NT2/D1 (cell line): Measurements from ENCODE around the gene DDI2.
A peak's percentile ranks its signal among the peaks of the same experiment; 100 is the strongest.

ENCODE experiments used
- DNase-seq: peaks from one replicate; pipeline ENCODE4 v3.0.0-alpha.2; 2011; ENCODE audit warnings: low read depth, low spot score
- H3K27me3 ChIP-seq: 2 replicates; pipeline ENCODE4 v1.6.0; 2011; ENCODE audit warnings: mild to moderate bottlenecking; ENCODE audit not compliant: insufficient read length, insufficient read depth
- H3K36me3 ChIP-seq: 2 replicates; pipeline ENCODE4 v1.6.1; 2011; ENCODE audit warnings: mild to moderate bottlenecking, low read length, mixed read lengths; ENCODE audit not compliant: insufficient read depth, insufficient read length
- H3K4me1 ChIP-seq: 2 replicates; pipeline ENCODE4 v1.5.1; 2011; ENCODE audit not compliant: insufficient read depth, insufficient read length
- H3K4me3 ChIP-seq: 2 replicates; pipeline ENCODE4 v1.5.1; 2011; ENCODE audit warnings: low read depth; ENCODE audit not compliant: insufficient read length
- H3K9ac ChIP-seq: 2 replicates; pipeline ENCODE4 v1.6.0; 2011; ENCODE audit warnings: low read depth; ENCODE audit not compliant: insufficient read length
- H3K9me3 ChIP-seq: 2 replicates; pipeline ENCODE4 v1.5.1; 2011; ENCODE audit warnings: mild to moderate bottlenecking, low read length; ENCODE audit not compliant: insufficient read depth
- SUZ12 ChIP-seq: IDR thresholded peaks from 2 replicates; pipeline ENCODE4 v1.6.1; 2011; ENCODE audit not compliant: insufficient read length, insufficient read depth; ENCODE audit errors: extremely low read depth
- YY1 ChIP-seq: IDR thresholded peaks from 2 replicates; pipeline ENCODE4 v1.6.1; 2011; ENCODE audit not compliant: insufficient read length, insufficient read depth
- ZNF274 ChIP-seq: IDR thresholded peaks from 2 replicates; pipeline ENCODE4 v1.6.1; 2011; ENCODE audit warnings: mild to moderate bottlenecking, low read depth, low read length

Gene DDI2

DNA sequence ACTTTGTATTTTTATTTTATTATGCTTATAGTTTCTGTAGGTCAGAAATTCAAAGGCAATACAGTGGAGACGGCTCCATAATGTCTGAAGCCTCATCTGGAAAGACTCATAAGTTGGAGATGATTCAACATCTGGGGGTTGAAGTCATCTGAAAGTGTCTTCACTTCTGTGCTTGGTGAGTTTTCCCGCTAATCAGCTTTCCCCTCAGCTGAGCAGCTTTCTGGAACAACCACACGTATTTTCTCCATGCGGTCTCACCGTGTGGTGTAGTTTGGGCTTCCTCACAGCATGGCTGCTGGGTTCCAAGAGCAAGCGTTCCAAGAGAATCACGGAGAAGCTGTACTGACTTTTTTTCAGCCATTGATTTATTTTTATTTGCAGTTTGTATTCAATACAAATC is 7.6 kb upstream of the DDI2 start:
- H3K9me3 ChIP-seq = no peaks in the 10 kb centered on the region
- H3K27me3 ChIP-seq = no peaks in the 10 kb centered on the region
- no peaks in the 10 kb centered on the region for H3K4me1 ChIP-seq
- no peak overlapping the region for H3K4me3 ChIP-seq
- TF ChIP-seq SUZ12 (no peak), YY1 (no peak), ZNF274 (no peak)
- H3K9ac ChIP-seq = no peak overlapping the region
- DNase-seq = no peak
- no peaks in the 10 kb centered on the region for H3K36me3 ChIP-seq

DNA sequence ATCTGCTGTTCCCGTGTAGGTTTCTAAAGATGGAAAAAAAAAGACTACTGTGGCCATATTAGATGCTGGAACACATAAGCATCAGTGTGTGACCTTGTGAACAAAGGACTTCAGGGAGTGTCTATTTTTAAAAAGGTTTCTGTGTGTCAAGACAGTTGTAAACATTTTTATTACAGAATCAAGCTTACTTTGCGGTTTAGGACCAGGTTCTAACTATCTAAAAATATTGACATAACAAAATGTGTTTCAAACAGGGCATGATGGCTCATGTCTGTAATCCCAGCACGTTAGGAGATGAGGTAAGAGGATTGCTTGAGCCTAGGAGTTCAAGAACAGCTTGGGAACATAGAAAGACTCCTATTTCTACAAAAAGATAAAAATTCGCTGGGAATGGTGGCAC is 7.1 kb upstream of the DDI2 start:
- Histone ChIP-seq H3K9ac (no peak overlapping the region), H3K36me3 (no peaks in the 10 kb centered on the region), H3K27me3 (no peaks in the 10 kb centered on the region), H3K4me1 (no peaks in the 10 kb centered on the region), H3K9me3 (no peaks in the 10 kb centered on the region), H3K4me3 (no peak overlapping the region)
- no peak for TF ChIP-seq YY1
- DNase-seq = no peak

DNA sequence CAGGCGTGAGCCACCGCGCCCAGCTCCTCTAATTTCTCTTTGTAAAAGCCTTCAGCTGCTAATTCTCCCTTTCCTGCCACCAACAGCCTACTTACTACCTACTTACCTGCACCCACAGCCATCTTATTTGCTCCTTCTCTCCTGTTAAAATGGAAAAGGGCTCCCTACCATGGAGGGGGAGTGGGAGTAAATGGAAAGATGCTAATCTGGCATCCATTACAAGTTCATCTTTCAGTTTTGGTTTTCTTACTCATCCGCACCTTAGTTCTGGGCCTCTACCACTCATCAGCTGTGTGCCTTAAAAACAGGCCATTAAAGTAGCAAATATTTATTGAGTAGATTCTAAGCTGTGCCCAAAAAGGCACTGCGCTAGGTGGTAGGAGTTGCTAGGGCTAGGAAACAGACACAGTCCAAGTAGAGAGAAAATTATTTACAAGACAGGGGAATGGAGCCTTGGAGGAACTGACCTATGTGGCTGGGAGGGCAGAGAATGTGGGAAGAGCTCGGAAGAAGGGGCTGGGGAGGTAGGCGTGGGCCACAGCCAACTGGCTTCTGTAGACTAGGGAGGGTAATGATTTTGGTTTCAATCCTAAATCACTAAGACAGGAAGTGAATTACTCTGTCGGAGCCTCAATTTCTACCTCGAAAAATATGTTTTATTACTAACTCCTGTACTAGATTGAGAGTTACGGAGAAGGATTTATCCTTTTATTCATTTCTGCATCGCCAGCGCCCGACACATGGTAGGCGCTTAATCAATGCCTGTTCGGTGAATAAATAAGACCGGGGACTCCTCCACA is 685 bp upstream of the DDI2 start:
- peak overlapping the region; percentile 64 for H3K9ac ChIP-seq
- TF ChIP-seq YY1 (no peak), SUZ12 (no peak), ZNF274 (no peak)
- H3K27me3 ChIP-seq = no peaks in the 10 kb centered on the region
- no peaks in the 10 kb centered on the region for H3K36me3 ChIP-seq
- no peaks in the 10 kb centered on the region for H3K9me3 ChIP-seq
- peak overlapping the region; percentile 30 for H3K4me3 ChIP-seq
- H3K4me1 ChIP-seq = no peaks in the 10 kb centered on the region
- no peak for DNase-seq

DNA sequence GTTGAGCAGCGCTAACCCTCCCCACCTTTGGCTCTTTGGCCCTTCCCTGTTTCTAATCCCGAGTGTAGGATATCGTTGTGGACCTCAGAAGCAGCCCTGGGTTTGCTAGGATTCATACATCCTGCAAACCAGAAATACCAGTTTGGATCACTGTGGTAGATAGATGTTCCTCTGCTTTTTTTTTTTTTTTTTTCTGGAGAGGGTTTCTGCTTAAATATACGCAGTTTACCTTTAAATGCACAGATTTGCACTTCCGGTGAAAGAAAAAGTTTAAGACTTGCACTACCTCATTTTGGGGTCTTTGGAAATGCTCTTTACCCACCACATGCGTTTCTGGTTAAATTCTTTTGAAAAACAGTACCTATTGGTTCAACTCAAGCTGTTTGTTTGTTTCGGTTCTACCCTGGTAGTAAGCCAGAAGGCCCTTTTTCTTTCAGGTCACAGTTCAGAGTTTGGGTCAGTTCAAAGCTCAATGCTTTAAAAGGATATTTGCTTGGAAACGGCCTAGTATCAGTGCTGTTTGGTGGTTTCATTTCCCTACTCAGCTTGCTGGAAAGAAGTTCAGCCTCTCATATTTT is 908 bp downstream of the DDI2 start:
- TF ChIP-seq SUZ12 (no peak), ZNF274 (no peak), YY1 (no peak)
- no peaks in the 10 kb centered on the region for H3K36me3 ChIP-seq
- H3K27me3 ChIP-seq = no peaks in the 10 kb centered on the region
- no peak for DNase-seq
- H3K9me3 ChIP-seq = no peaks in the 10 kb centered on the region
- peak overlapping the region; percentile 99 for H3K9ac ChIP-seq
- H3K4me3 ChIP-seq = peak overlapping the region; percentile 98
- no peaks in the 10 kb centered on the region for H3K4me1 ChIP-seq

DNA sequence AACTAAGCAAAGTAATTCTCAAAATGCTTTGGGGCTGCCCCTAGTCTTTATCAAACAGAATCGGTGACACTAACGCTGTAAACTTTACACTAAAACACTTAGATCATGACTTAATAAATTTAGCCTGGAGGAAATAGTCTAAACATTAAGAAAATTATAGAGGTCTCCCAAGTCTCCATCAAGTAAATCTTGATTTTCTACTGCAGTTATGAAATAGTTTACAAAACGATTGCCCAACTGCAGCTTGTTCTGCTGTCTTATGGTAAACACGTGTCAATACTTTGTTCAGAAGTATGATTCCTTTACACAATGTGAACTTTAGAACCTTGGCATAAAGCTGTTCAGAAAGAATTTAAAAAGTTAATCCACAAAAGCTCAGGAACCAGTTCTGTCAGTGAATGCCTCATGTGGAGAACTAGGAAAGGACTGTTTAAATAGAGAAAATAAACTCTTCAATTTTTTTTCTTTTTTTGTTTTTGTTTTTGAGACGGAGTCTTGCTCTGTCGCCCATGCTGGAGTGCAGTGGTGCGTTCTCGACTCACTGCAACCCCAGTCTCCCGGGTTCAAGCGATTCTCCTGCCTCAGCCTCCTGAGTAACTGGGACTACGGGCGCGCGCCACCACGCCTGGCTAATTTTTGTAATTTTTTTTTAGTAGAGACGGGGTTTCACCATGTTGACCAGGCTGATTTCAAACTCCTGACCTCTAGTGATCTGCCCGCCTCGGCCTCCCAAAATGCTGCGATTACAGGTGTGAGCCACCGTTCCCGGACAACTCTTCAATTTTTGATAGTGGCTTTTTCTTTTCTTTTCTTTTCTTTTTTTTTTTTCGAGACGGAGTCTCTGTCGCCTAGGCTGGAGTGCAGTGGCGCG is 1.6 kb downstream of the DDI2 start:
- H3K4me3 ChIP-seq = peak overlapping the region; percentile 98
- no peak for DNase-seq
- H3K4me1 ChIP-seq = no peaks in the 10 kb centered on the region
- TF ChIP-seq SUZ12 = no peak
- no peak for TF ChIP-seq YY1
- TF ChIP-seq ZNF274 = no peak
- H3K27me3 ChIP-seq = no peaks in the 10 kb centered on the region
- no peaks in the 10 kb centered on the region for H3K36me3 ChIP-seq
- no peaks in the 10 kb centered on the region for H3K9me3 ChIP-seq
- H3K9ac ChIP-seq = peak overlapping the region; percentile 99

DNA sequence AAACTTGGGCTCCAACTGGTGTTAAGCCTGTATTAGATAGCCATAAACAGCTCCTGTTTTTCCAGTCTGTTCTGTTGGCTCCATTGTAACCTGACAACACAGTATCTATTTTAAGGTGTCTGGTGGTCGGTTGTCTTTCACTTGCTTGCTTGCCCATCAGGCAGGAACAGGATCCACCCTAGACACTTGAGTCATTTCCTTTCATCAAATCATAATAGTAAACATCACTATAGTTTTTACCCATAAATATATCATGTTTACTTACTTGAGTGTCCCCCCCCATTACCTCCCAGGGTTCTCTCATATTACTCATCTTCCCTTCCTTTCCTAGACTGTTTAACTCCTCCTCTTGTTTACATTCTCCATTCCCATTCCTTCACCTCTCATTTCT is 2.9 kb downstream of the DDI2 start:
- Histone ChIP-seq H3K4me1 (no peaks in the 10 kb centered on the region), H3K27me3 (no peaks in the 10 kb centered on the region), H3K4me3 (no peak overlapping the region), H3K36me3 (peaks cover 1% of the 10 kb centered on the region), H3K9me3 (no peaks in the 10 kb centered on the region), H3K9ac (no peak overlapping the region)
- TF ChIP-seq ZNF274 = no peak
- TF ChIP-seq SUZ12 = no peak
- no peak for TF ChIP-seq YY1
- no peak for DNase-seq

DNA sequence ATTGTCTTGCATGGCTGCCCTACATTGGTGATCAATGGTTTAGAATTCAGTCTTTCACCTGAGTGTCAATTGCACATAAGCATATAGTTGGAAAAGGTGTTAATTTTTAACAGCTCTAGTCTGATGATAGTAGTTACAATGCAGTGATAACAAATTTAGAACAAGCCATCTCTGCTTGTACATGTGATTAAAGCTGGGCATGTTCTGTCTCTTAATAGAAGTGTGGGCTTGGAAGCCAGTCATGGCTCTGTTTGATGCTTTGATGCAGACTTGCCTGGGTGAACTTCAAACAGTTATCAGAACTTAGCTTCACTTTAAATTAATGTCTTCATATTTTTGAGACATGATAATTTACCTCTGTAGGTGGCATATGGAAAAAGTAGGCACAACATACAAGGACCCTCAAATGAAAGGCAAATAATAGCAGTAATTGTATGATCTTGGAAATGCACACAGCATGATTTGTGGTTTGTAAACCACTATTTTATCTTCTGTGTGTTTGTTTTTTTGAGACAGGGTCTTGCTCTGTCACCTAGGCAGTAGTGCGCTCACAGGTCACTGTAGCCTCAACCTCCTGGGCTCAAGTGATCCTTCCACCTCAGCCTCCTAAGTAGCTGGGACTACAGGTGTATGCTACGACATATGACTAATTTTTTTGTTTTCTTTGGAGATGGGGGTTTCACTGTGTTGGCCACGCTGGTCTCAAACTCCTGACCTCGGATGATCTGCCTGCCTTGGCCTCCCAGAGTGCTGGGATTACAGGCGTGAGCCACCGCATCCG is 3.8 kb downstream of the DDI2 start:
- Histone ChIP-seq H3K9ac (no peak overlapping the region), H3K4me3 (no peak overlapping the region), H3K36me3 (peaks cover 3% of the 10 kb centered on the region), H3K9me3 (no peaks in the 10 kb centered on the region), H3K27me3 (no peaks in the 10 kb centered on the region), H3K4me1 (no peaks in the 10 kb centered on the region)
- TF ChIP-seq SUZ12 (no peak), ZNF274 (no peak), YY1 (no peak)
- no peak for DNase-seq
